ENCODE measurements around the gene LGR4. TPM values are rescaled to one million over a fixed set of nuclear protein-coding genes. Genes with fewer than 3 reads are reported as not detected.

The LGR4 gene
- total and polyA plus RNA-seq, 2 of the 13 experiments (the other 11 are each of a cell fraction or from before 2014, with no cell fraction given): 42.1 to 68.7 TPM

GRCh38 chr11:27506200-27507182 is 33.9 kb upstream of the LGR4 start, which contains the start of gene LIN7C (continued):
- TF ChIP-seq HHEX (CRISPR knock-in tag; IDR thresholded peaks at IDR 0.05): no peak
- TF ChIP-seq ZNF333 (CRISPR knock-in tag; IDR thresholded peaks at IDR 0.05; ENCODE audit: borderline replicate concordance): no peak
- TF ChIP-seq RXRB (CRISPR knock-in tag; IDR thresholded peaks at IDR 0.05; ENCODE audit: borderline replicate concordance): peak; percentile 74
- TF ChIP-seq RARA (CRISPR knock-in tag; IDR thresholded peaks at IDR 0.05): no peak
- no peak for TF ChIP-seq PRDM10 (CRISPR knock-in tag; IDR thresholded peaks at IDR 0.05; ENCODE audit: low read depth)
- no peak for TF ChIP-seq ARID3A (IDR thresholded peaks at IDR 0.05; ENCODE audit: low read depth, low read length)
- no peak for TF ChIP-seq ZNF251 (CRISPR knock-in tag; IDR thresholded peaks at IDR 0.05)
- TF ChIP-seq ZNF777 (CRISPR knock-in tag; IDR thresholded peaks at IDR 0.05): no peak
- no peak for TF ChIP-seq PRPF4 (IDR thresholded peaks at IDR 0.05; ENCODE audit: low read depth, low read length, poor library complexity, severe bottlenecking)
- no peak for TF ChIP-seq SMAD1 (CRISPR knock-in tag; IDR thresholded peaks at IDR 0.05; ENCODE audit: borderline replicate concordance, low read depth)
- TF ChIP-seq ZNF788 (CRISPR knock-in tag; IDR thresholded peaks at IDR 0.05; ENCODE audit: borderline replicate concordance): peak; percentile 84; the same call in 1 of the 2 replicates
- TF ChIP-seq NR3C1 (CRISPR knock-in tag; IDR thresholded peaks at IDR 0.05): no peak
- TF ChIP-seq XRCC5 (optimal IDR thresholded peaks at IDR 0.05; ENCODE audit: low read length): no peak
- peak; percentile 85; the same call in 1 of the 2 replicates for TF ChIP-seq TMF1 (CRISPR knock-in tag; IDR thresholded peaks at IDR 0.05; ENCODE audit: low read depth)
- TF ChIP-seq ZNF136 (CRISPR knock-in tag; IDR thresholded peaks at IDR 0.05; ENCODE audit: low read depth): no peak
- peak; percentile 66; the same call in 1 of the 2 replicates for TF ChIP-seq ZNF292 (CRISPR knock-in tag; IDR thresholded peaks at IDR 0.05; ENCODE audit: borderline replicate concordance, low read depth)
- TF ChIP-seq YEATS4 (CRISPR knock-in tag; IDR thresholded peaks at IDR 0.05; ENCODE audit: borderline replicate concordance): peak; percentile 86
- TF ChIP-seq KAT2B (IDR thresholded peaks at IDR 0.05; ENCODE audit: borderline replicate concordance, low read depth, low read length): no peak
- TF ChIP-seq ZNF605 (CRISPR knock-in tag; IDR thresholded peaks at IDR 0.05): peak; percentile 85
- no peak; the same call in 1 of the 2 replicates for TF ChIP-seq ZNF704 (CRISPR knock-in tag; IDR thresholded peaks at IDR 0.05; ENCODE audit: borderline replicate concordance)
- peak; percentile 63; the same call in 1 of the 2 replicates for TF ChIP-seq MAF1 (CRISPR knock-in tag; IDR thresholded peaks at IDR 0.05; ENCODE audit: borderline replicate concordance)

All from HepG2 (cell line).